Endothelial cell (in vitro differentiated cells): ENCODE results near the gene AP3S1. TPM values are rescaled to one million over a fixed set of nuclear protein-coding genes. Genes with fewer than 3 reads are reported as not detected.

Experiments
- DNase-seq: peaks from one replicate; pipeline ENCODE4 v3.0.0; 2021; ENCODE audit warnings: low spot score
- H3K27ac Mint-ChIP-seq: one replicate; pipeline ENCODE4 v1.8.0; 2021; ENCODE audit warnings: mixed read lengths, inconsistent platforms; ENCODE audit not compliant: unreplicated experiment
- H3K27me3 Mint-ChIP-seq: one replicate; pipeline ENCODE4 v1.8.0; 2021; ENCODE audit warnings: mild to moderate bottlenecking, moderate library complexity, mixed read lengths, inconsistent platforms; ENCODE audit not compliant: unreplicated experiment
- H3K36me3 Mint-ChIP-seq: one replicate; pipeline ENCODE4 v1.8.0; 2021; ENCODE audit warnings: mild to moderate bottlenecking, low read depth, mixed read lengths, inconsistent platforms; ENCODE audit not compliant: unreplicated experiment
- H3K4me1 Mint-ChIP-seq: one replicate; pipeline ENCODE4 v1.8.0; 2021; ENCODE audit warnings: mild to moderate bottlenecking, mixed read lengths, inconsistent platforms; ENCODE audit not compliant: unreplicated experiment
- H3K4me3 Mint-ChIP-seq: one replicate; pipeline ENCODE4 v1.8.0; 2021; ENCODE audit warnings: mild to moderate bottlenecking, mixed read lengths, inconsistent platforms; ENCODE audit not compliant: unreplicated experiment
- H3K9me3 Mint-ChIP-seq: one replicate; pipeline ENCODE4 v1.8.0; 2021; ENCODE audit warnings: mixed read lengths, inconsistent platforms; ENCODE audit not compliant: unreplicated experiment
- total RNA-seq: library from RNA; stranded (reverse); fragmentation: NEBNext Ultra II Directional; extraction: Animal tissue kit (Norgen Biotek cat#: 25700); gene quantifications from one replicate; pipeline ENCODE4 v1.2.1, GENCODE V29; 2021; ENCODE audit not compliant: unreplicated experiment
- TF ChIP-seq, protein P1 (sequence below): fragments of 200-600 bp; sonication (generic); IDR thresholded peaks from one replicate; pipeline ENCODE4 v1.5.0; 2021; ENCODE audit warnings: antibody characterized with exemption; ENCODE audit not compliant: unreplicated experiment

The AP3S1 gene
- total RNA-seq, 1 donor from 2014 or later = 118 TPM

DNA sequence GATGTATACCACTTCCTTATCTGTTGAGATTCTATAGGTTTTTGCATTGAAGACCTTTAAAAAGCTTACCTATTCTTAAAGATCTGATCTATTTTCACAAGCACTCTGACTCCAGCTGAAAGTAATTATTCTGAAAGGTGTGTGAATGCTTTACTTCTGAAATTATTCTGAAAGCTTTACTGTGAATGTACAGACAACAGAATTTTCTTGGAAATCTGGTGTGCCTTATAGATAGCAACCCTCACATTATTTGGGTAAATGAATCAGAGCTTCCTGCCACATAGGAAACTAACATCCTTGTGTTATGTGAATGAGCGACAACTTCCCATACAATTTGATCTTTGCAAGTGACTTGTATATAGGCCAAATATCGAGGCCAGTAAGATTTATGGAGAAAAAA lies 31.8 kb upstream of the AP3S1 start:
- H3K27ac Mint-ChIP-seq = no peak overlapping the region
- TF ChIP-seq, protein P1, sequence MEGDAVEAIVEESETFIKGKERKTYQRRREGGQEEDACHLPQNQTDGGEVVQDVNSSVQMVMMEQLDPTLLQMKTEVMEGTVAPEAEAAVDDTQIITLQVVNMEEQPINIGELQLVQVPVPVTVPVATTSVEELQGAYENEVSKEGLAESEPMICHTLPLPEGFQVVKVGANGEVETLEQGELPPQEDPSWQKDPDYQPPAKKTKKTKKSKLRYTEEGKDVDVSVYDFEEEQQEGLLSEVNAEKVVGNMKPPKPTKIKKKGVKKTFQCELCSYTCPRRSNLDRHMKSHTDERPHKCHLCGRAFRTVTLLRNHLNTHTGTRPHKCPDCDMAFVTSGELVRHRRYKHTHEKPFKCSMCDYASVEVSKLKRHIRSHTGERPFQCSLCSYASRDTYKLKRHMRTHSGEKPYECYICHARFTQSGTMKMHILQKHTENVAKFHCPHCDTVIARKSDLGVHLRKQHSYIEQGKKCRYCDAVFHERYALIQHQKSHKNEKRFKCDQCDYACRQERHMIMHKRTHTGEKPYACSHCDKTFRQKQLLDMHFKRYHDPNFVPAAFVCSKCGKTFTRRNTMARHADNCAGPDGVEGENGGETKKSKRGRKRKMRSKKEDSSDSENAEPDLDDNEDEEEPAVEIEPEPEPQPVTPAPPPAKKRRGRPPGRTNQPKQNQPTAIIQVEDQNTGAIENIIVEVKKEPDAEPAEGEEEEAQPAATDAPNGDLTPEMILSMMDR = no peak

GRCh38 chr5:115810761-115811160 lies 31.0 kb upstream of the AP3S1 start:
- peaks cover 27% of the 10 kb centered on the region for H3K4me1 Mint-ChIP-seq
- no peak for DNase-seq

More for the DNA sequence above, 31.8 kb upstream of the AP3S1 start:
- no peak for DNase-seq
- peaks cover 21% of the 10 kb centered on the region for H3K4me1 Mint-ChIP-seq
- H3K36me3 Mint-ChIP-seq = no peaks in the 10 kb centered on the region
- H3K27me3 Mint-ChIP-seq = peaks cover 8% of the 10 kb centered on the region
- no peak overlapping the region for H3K4me3 Mint-ChIP-seq
- no peaks in the 10 kb centered on the region for H3K9me3 Mint-ChIP-seq

GRCh38 chr5:115811406-115811805 lies 30.3 kb upstream of the AP3S1 start:
- Mint-ChIP-seq H3K9me3 (no peaks in the 10 kb centered on the region), H3K27ac (no peak overlapping the region), H3K27me3 (peaks cover 13% of the 10 kb centered on the region), H3K4me1 (peaks cover 27% of the 10 kb centered on the region), H3K36me3 (peaks cover 4% of the 10 kb centered on the region), H3K4me3 (no peak overlapping the region)
- no peak for DNase-seq
- TF ChIP-seq, protein P1 = no peak

More at GRCh38 chr5:115810761-115811160, 31.0 kb upstream of the AP3S1 start:
- peaks cover 4% of the 10 kb centered on the region for H3K36me3 Mint-ChIP-seq
- H3K27ac Mint-ChIP-seq = no peak overlapping the region
- no peaks in the 10 kb centered on the region for H3K9me3 Mint-ChIP-seq
- TF ChIP-seq, protein P1 = no peak
- H3K4me3 Mint-ChIP-seq = no peak overlapping the region
- H3K27me3 Mint-ChIP-seq = peaks cover 13% of the 10 kb centered on the region

DNA sequence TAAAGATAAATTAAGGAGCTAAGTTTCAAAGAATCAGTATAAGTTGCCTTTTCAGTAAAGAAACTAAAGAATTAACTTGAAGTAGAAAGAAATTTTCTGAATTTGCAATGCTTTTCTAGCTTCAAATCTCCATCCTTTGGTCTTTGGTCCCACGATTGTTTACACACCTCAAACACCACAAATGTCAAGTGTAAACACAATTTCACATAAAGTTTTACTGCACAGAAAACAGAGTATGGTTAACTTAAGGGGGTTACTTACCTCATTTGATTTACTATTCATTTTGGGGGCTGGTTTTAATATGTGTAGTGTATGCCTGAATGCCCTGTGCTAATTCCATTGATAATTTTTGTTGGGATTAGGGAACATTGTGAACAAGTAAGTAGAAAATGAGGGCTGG lies 29.4 kb upstream of the AP3S1 start:
- H3K4me1 Mint-ChIP-seq = peaks cover 25% of the 10 kb centered on the region

DNA sequence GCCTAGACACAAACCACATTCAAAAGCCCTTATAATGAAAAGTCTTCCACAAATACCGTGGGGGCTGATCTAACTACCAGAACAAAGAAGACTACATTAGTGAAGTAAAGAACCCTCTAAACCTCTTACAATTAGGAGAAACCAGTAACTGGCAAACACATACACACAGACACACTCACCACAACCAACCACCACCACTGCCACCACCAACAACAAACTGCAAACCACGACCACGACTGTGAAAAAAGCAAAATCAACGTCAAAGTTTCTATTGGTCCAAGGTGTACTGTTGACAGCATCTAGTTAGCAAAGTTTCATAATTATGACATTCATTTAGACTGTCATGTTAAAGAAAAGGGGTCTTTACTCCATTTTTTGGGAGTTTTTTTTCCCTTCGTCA lies 28.0 kb upstream of the AP3S1 start:
- Mint-ChIP-seq H3K4me1 (peaks cover 17% of the 10 kb centered on the region), H3K4me3 (no peak overlapping the region), H3K27ac (no peak overlapping the region), H3K27me3 (peaks cover 13% of the 10 kb centered on the region), H3K36me3 (peaks cover 4% of the 10 kb centered on the region), H3K9me3 (no peaks in the 10 kb centered on the region)
- DNase-seq = no peak
- TF ChIP-seq, protein P1 = no peak

More for the DNA sequence above, 29.4 kb upstream of the AP3S1 start:
- Mint-ChIP-seq H3K36me3 (peaks cover 4% of the 10 kb centered on the region), H3K4me3 (no peak overlapping the region), H3K27ac (no peak overlapping the region), H3K9me3 (no peaks in the 10 kb centered on the region), H3K27me3 (peaks cover 13% of the 10 kb centered on the region)
- TF ChIP-seq, protein P1 = no peak
- DNase-seq = no peak
